ENCODE measurements around the gene PDE2A. TPM values are rescaled to one million over a fixed set of nuclear protein-coding genes. Genes with fewer than 3 reads are reported as not detected.
"Not testable (repeated sequence)": the region's sequence is repeated elsewhere in the genome, so short reads cannot be mapped to it uniquely, and the experiment has no call there.

The PDE2A gene
- total RNA-seq, 1 experiment from 2014 or later: 1.9 TPM

DNA sequence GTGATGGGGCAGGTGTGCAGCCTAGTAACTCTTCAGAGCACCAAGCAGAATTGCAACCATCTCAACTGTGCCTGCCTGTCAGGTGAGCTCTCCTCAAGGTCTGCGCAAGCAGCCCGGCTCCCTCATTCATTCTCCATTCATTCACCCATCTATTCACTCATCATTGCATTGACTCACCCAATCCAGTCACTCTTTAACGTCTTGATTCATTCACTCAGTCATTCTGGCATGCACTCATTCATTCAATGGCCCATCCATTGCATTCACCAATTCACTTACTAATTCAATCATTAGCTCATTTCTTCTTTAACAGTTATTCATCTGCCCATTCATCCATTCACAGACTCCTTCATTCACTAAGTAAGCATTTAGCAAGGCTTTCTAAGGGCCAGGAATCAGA is 111.8 kb downstream of the PDE2A start:
- Histone ChIP-seq H3K4me3 (ENCODE audit: insufficient read depth, low read depth, low read length) (no peak overlapping the region), H3K36me3 (replicated peaks; ENCODE audit: control insufficient read depth, insufficient read depth, low read length) (no peaks in the 10 kb centered on the region), H3K27me3 (ENCODE audit: control insufficient read depth, insufficient read depth, low read length) (no peaks in the 10 kb centered on the region)
- DNase-seq: no peak

DNA sequence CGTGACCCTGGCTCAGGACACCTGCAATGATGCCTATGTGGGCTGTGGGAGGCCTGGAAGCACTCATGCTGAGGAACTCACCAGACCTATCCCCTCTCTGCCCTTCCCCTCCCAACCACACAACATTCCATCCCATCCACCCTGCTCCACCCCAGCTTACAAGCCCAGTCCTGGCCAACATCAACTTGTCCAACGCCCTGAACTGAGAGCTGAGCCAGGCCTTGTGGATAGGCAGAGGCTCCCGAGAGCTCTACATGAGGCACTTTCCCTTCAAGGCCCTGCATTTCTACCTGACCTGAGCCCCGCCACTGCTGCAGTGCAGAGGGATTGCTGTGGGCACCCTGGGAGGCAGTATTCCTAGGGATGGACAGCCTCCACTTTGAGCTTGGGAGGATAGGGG is 112.4 kb downstream of the PDE2A start:
- Histone ChIP-seq H3K36me3 (replicated peaks; ENCODE audit: control insufficient read depth, insufficient read depth, low read length) (no peaks in the 10 kb centered on the region), H3K27me3 (ENCODE audit: control insufficient read depth, insufficient read depth, low read length) (no peaks in the 10 kb centered on the region), H3K4me3 (ENCODE audit: insufficient read depth, low read depth, low read length) (no peak overlapping the region)
- no peak for DNase-seq

DNA sequence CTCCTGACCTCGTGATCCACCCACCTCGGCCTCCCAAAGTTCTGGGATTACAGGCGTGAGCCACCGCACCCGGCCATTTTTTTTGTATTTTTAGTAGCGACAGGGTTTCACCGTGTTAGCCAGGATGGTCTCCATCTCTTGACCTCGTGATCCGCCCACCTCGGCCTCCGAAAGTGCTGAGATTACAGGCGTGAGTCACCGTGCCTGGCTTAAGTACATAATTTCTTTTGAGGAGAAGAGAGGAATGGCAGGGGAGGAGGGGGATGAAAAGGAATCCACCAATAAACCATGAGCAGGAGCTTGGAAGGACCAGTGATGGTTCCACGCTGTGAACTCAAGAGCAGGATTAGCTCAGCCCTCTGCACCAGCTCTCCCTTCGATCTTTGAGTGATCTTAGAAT is 113.4 kb downstream of the PDE2A start:
- H3K4me3 ChIP-seq (ENCODE audit: insufficient read depth, low read depth, low read length); H3K36me3 ChIP-seq (replicated peaks; ENCODE audit: control insufficient read depth, insufficient read depth, low read length); H3K27me3 ChIP-seq (ENCODE audit: control insufficient read depth, insufficient read depth, low read length); DNase-seq: not testable (repeated sequence)

DNA sequence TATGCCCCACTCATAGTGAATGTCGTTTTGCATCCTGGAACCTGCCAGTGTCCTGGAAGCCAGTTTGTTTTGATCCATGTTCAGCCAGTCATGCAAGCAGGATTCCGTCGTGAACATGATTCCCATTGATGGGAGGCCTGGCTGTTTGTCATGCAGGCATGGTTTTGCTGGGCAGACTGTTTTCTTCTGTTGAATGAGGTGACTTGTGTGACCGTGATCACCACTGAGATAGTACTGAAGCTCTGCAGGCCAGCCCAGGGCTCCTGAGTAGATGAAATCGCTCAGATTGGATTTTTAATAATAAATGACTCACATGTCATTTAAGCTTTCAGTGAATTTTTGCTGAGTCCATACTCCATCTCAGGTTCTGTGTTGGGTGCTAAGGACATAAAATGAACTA is 117.8 kb downstream of the PDE2A start:
- H3K36me3 ChIP-seq (replicated peaks; ENCODE audit: control insufficient read depth, insufficient read depth, low read length): no peaks in the 10 kb centered on the region
- no peak overlapping the region for H3K4me3 ChIP-seq (ENCODE audit: insufficient read depth, low read depth, low read length)
- DNase-seq: no peak
- H3K27me3 ChIP-seq (ENCODE audit: control insufficient read depth, insufficient read depth, low read length): no peaks in the 10 kb centered on the region

DNA sequence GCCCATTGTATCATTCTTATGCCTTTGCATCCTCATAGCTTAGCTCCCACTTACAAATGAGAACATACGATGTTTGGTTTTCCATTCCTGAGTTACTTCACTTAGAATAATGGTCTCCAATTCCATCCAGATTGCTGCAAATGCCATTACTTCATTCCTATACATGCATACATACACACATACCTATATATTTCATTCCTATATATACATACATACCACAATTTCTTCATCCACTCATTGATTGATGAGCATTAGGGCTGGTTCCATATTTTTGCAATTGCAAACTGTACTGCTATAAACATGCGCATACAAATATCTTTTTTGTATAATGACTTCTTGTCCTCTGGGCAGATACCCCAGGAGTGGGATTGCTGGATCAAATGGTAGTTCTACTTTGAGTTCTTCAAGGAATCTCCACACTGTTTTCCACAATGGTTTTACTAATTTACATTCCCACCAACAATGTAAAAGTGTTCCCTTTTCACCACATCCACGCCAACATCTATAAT is 119.2 kb downstream of the PDE2A start:
- H3K36me3 ChIP-seq (replicated peaks; ENCODE audit: control insufficient read depth, insufficient read depth, low read length); H3K4me3 ChIP-seq (ENCODE audit: insufficient read depth, low read depth, low read length); H3K27me3 ChIP-seq (ENCODE audit: control insufficient read depth, insufficient read depth, low read length); DNase-seq: not testable (repeated sequence)

DNA sequence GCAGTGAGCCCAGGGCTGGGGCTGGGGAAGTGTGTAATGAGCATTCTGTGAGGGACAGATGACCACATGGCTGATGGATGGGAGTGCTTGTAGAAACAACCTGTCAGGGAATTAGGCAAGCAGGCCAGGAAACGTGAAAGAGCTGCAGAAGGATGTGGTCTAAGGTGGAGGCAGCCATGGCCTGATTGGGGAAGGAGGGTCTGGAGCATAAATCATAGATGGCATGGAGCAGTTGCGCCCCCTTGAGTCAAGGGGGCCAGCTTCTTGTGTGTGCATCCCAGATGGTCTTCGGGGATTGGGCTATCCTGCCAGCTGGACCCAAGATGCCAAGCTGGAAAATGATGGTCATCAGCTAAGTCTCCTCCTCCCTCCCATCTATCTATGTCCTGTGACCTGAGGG is 120.5 kb downstream of the PDE2A start:
- H3K4me3 ChIP-seq (ENCODE audit: insufficient read depth, low read depth, low read length): no peak overlapping the region
- H3K27me3 ChIP-seq (ENCODE audit: control insufficient read depth, insufficient read depth, low read length): no peaks in the 10 kb centered on the region
- H3K36me3 ChIP-seq (replicated peaks; ENCODE audit: control insufficient read depth, insufficient read depth, low read length): no peaks in the 10 kb centered on the region
- DNase-seq: peak; percentile 64

DNA sequence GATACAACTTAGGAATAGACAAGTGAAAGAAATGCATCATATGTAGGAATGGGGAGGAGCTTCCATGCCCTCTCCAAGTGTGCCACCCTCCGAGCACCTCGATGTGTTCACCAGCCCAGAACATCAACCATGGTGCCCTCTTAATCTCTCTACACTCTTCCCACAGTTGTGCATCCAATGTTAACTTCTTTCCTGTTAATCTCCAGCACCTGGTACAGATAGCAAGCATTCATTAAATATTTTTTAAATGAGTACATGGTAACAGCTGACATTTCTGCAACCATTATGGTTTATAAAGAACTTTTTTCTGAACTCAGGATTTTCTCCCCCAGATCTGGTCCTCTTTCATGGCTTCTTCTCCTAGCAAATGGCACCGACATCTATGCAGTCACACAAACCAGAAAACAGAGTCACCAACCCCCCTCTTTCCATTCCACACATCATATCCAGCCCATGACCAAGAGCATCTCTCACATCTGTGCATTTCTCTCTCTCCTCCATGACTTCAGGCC is 121.8 kb downstream of the PDE2A start:
- H3K36me3 ChIP-seq (replicated peaks; ENCODE audit: control insufficient read depth, insufficient read depth, low read length): no peaks in the 10 kb centered on the region
- no peaks in the 10 kb centered on the region for H3K27me3 ChIP-seq (ENCODE audit: control insufficient read depth, insufficient read depth, low read length)
- no peak overlapping the region for H3K4me3 ChIP-seq (ENCODE audit: insufficient read depth, low read depth, low read length)
- DNase-seq: no peak

DNA sequence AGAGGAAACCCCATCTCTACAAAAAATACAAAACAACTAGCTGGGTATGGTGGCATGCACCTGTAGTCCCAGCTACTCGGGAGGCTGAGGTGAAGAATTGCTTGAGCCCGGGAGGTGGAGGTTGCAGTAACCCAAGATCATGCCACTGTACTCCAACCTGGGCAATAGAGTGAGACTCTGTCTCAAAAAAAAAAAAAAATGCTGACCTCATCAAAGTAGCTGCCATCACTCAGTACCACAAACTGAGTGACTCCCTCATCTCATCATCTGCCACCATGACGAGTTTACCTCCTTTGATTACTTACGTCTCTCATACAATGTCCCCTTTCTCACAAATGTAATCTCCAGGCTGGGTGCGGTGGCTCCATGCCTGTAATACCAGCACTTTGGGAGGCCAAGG is 122.7 kb downstream of the PDE2A start:
- no peak overlapping the region for H3K4me3 ChIP-seq (ENCODE audit: insufficient read depth, low read depth, low read length)
- no peaks in the 10 kb centered on the region for H3K27me3 ChIP-seq (ENCODE audit: control insufficient read depth, insufficient read depth, low read length)
- no peak for DNase-seq
- no peaks in the 10 kb centered on the region for H3K36me3 ChIP-seq (replicated peaks; ENCODE audit: control insufficient read depth, insufficient read depth, low read length)

DNA sequence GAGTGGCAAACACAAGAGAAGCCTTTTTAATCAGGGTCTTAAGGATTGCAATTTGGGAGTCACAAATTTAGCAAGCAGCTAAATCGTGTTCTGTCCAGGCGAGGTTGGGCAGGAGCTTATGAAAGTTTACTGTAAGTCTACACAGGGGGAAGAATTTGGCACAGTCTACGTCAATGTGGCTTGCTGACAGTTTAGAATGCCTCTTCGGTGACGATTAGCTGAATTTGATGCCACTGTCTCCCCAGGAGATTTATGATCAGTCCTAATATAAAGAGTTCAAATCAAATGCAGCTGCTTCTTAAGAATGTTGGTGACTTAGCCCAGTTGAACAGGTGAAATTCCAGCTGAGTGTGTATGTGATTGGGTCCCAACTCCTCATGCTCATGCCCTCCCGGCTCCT is 125.8 kb downstream of the PDE2A start:
- DNase-seq: no peak
- Histone ChIP-seq H3K36me3 (replicated peaks; ENCODE audit: control insufficient read depth, insufficient read depth, low read length) (no peaks in the 10 kb centered on the region), H3K4me3 (ENCODE audit: insufficient read depth, low read depth, low read length) (no peak overlapping the region), H3K27me3 (ENCODE audit: control insufficient read depth, insufficient read depth, low read length) (no peaks in the 10 kb centered on the region)

DNA sequence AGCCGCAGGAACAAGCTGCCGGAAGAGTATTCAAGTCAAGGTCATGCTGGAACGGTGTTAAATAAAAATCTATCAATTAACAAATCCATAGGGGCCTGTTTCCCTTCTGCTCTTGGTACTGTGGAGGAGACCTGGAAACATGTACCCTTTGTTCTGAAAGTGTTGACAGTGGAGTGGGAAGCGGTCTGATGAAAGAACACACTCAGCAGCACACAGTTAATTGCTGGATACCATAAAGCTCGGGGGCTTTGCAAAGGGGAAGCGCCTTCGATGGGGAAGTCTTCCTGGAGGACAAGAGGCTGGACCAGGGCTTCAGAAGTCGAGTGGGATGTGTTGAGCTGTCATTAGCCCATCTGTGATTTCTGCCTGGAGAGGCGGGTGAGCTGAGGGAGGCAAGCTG is 127.4 kb downstream of the PDE2A start:
- Histone ChIP-seq H3K4me3 (ENCODE audit: insufficient read depth, low read depth, low read length) (no peak overlapping the region), H3K36me3 (replicated peaks; ENCODE audit: control insufficient read depth, insufficient read depth, low read length) (no peaks in the 10 kb centered on the region), H3K27me3 (ENCODE audit: control insufficient read depth, insufficient read depth, low read length) (no peaks in the 10 kb centered on the region)
- no peak for DNase-seq

DNA sequence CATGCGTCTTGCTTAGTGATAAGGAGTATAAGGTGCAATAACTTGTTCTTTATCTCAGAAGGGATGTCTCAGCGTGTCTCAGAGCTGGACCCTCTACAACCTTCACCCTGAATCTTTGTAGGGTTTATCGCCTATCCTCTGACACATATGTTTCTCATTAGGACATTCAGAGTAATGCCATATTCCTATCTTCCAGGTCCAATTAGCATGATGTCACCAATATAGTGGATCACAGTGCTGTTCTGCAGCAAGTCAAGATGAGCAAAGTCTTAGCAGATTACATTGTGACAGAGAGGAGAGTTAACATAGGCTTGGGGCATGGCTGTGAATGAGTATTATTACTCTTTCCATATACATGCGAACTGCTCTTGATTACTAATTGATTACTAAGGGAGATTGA is 129.6 kb downstream of the PDE2A start:
- Histone ChIP-seq H3K27me3 (ENCODE audit: control insufficient read depth, insufficient read depth, low read length) (no peaks in the 10 kb centered on the region; the same call in 1 of the 2 replicates), H3K4me3 (ENCODE audit: insufficient read depth, low read depth, low read length) (no peak overlapping the region), H3K36me3 (replicated peaks; ENCODE audit: control insufficient read depth, insufficient read depth, low read length) (no peaks in the 10 kb centered on the region)
- DNase-seq: no peak

DNA sequence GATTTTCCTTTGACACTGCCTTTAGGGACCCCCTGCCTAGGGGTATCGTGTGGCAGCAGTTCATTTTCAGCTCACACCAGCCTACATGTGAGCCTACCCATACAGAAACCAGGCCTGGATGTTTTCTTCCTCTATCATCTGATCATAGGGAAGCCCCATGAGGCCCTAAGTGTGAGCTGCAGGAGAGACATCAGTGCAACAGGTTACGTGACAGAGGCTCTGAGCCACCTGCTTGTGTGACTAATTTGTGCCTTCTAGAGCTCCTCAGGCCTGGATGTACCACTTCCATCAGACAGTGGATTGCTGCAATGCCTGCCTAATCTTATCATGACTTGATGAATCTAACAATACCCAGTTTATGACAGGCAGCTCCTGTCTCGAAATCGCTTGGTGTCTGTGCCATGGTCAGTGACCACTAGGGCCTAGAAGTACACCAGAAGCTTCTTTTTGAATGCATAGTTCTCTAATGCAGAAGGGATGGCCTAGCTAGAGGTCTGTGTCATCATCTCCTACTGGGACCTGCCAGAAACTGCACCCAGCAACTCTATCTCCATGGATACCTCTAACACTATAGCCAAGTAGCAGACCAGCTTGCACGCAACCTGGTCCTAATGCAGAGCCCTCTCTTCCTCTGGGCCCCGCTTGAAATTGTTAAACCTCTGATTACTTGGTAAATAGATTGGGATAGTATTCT is 130.2 kb downstream of the PDE2A start:
- no peak for DNase-seq
- Histone ChIP-seq H3K36me3 (replicated peaks; ENCODE audit: control insufficient read depth, insufficient read depth, low read length) (no peaks in the 10 kb centered on the region), H3K4me3 (ENCODE audit: insufficient read depth, low read depth, low read length) (no peak overlapping the region), H3K27me3 (ENCODE audit: control insufficient read depth, insufficient read depth, low read length) (no peaks in the 10 kb centered on the region; the same call in 1 of the 2 replicates)

DNA sequence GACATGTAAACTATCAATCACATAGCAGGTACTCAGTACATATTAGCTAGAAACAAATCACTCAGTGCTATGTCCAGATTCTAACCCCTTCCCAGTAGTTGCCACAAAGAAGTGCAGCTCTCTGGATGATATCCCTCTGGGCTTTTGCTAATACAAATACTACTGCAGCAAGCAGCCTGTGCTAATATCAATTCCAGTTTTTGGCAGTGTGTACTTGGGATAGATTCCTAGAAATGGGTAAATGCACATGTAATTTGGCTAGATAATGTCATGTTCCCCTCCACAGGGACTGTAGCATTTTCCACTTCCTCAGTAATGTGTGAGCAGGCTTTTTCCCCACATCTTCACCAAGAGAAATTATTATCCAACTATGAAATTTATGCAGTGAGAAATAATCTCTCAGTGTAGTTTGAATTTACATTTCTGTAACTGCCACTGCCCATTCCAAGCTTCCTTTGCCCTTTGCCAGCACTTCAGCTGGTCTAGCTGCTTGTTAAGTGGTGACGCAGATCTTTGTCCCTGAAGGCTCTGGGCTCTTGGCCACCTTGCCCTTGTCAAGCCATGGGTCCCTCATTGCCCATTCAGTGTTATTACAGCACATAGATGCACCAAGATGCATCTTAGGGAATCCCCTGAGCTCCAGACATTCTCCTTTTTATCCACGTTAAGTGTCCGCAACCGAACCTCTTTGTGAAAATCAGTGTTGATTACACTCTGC is 132.8 kb downstream of the PDE2A start:
- Histone ChIP-seq H3K4me3 (ENCODE audit: insufficient read depth, low read depth, low read length) (no peak overlapping the region), H3K36me3 (replicated peaks; ENCODE audit: control insufficient read depth, insufficient read depth, low read length) (no peaks in the 10 kb centered on the region), H3K27me3 (ENCODE audit: control insufficient read depth, insufficient read depth, low read length) (no peaks in the 10 kb centered on the region; the same call in 1 of the 2 replicates)
- no peak for DNase-seq

DNA sequence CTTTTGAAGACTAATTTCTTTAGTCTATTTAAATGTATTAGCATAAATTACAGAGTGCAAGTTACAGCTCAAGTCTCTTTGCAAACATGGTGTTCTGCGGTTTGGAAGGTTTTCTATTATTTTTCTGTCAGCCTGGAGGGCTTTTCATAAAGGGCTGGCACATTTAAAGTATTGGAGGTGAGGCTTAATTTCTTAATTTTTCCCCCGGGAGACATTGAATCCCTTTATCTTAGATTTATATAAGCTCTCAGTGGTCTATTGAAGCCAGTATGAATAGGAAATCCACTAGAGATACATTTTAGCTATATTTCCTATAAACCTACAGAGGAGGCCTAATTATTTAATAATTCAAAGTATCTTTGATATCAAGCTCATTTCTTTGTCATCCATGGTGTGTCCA is 137.2 kb downstream of the PDE2A start:
- H3K27me3 ChIP-seq (ENCODE audit: control insufficient read depth, insufficient read depth, low read length): no peaks in the 10 kb centered on the region; the same call in 1 of the 2 replicates
- no peak for DNase-seq
- H3K4me3 ChIP-seq (ENCODE audit: insufficient read depth, low read depth, low read length): no peak overlapping the region
- H3K36me3 ChIP-seq (replicated peaks; ENCODE audit: control insufficient read depth, insufficient read depth, low read length): no peaks in the 10 kb centered on the region

DNA sequence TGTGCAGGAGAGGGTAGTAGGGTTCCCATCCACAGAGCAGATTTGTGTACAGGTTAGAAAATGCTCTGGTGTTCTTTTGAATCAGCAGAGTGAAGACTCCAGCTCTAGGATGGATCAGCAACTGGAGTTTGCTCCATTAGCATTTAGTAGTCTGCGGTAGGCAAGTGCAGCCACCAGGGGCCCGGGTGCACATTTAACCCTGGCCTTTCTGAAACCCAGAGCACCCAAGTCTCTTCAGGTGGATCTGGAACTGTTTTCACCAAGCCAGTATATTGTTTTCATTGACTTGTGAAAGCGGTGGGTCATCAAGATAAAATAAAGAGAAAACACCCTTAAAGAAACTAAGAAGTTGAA is 139.1 kb downstream of the PDE2A start:
- H3K4me3 ChIP-seq (ENCODE audit: insufficient read depth, low read depth, low read length): no peak overlapping the region
- no peaks in the 10 kb centered on the region for H3K27me3 ChIP-seq (ENCODE audit: control insufficient read depth, insufficient read depth, low read length)
- DNase-seq: peak; percentile 71
- no peaks in the 10 kb centered on the region for H3K36me3 ChIP-seq (replicated peaks; ENCODE audit: control insufficient read depth, insufficient read depth, low read length)

Data from H7 (cell line).